Suppressor macrophage treated with lipopolysaccharide for 1 hour (primary cell): ENCODE data around the gene RYR3.
A peak's percentile ranks its signal among the peaks of the same experiment; 100 is the strongest.

Experiments
- DNase-seq, 3 donors: peaks; one replicate each; pipeline ENCODE4 v3.0.0-alpha.2; 2020 to 2022

Gene RYR3

GRCh38 chr15:33846862-33847261 is 536.1 kb downstream of the RYR3 start:
- no peak for DNase-seq

DNA sequence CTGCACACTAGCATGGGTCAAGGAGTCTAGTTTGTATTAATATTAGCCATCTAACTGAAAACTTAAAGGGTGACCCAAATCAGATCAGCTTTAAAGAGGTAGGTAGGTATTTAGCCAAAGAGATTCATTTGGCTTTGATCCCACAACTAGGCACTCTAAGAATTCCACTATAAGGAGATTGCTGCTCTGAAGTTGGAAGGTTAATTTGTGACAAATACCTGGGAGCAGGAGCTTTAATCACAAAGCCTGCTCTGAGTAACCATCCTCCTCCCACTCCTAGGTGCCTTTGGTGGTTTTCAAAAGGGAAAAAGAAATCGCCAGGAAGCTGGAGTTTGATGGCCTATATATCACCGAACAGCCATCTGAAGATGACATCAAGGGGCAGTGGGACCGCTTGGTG is 537.2 kb downstream of the RYR3 start:
- DNase-seq: no peak

DNA sequence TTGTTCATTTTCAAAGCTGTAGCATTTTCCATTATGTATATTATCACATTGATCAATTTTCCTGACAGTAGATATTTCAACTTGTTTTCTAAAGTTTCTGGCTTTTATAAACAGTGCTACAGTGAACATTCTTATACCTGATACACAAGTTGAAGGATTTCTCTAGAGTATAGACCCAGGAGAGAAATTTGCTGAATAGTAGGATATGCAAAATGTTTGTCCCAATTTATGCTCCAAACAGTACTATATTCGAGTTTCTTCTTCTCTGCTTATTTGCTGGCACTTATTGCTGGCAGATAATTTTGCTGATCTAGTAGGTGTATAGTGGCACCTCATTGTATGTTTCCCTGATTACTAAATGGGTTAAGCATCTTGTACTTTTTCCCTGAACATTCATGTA is 540.3 kb downstream of the RYR3 start:
- no peak for DNase-seq

DNA sequence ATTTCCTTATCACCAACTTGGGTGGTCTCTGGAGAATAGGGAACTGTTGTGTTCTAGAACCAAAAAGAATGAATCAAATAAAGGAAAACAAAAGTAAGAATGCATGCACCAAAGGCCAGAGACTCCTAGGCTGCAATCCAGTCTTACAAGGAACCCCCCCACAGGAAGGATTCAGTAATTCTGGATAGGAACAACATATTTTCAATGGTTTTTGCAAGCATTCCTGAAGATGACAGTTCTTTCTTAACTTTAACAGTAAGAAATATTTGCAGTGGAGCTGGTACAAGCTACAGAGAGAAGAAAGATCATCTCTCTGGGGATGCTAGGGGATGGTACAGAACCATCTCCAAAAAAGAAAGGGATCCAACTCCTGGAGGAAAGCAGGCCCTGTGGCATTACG is 541.3 kb downstream of the RYR3 start:
- DNase-seq: no peak

DNA sequence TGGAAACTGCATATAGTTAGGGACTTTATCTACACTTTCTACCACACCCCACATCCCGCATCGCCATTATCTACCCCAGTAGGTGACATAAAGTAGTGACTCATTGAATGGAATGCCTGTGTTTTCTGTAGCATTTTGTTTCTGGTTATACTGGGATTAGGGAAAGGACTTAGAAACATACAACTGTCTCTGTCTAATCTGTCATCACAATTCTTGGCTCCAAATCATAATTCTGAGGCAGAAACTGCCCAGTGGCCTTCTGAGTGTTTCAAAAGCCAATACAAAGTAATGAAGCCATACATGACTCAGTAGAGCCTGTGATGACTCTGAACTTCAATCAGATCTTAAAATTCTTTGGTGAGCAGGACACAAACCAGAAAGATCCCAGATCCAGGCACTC is 541.8 kb downstream of the RYR3 start:
- DNase-seq: no peak

DNA sequence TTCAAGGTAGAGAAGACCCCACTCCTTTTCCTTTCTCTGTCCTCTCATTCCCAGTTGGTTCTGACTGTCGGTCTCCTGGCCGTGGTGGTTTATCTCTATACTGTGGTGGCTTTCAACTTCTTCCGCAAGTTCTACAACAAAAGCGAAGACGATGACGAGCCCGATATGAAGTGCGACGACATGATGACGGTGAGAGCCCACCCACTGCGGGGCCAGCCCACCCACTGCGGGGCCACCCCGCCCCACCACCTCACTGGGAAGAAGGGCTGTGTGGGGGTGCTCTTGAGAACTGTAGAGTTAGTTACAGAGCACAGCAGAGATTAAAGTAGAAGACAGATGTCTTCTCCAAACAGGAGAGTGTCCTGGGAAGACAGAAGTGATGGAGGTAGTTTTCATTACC is 547.0 kb downstream of the RYR3 start:
- DNase-seq: no peak

- no peak for DNase-seq
Measured at GRCh38 chr15:33858836-33859235, 548.1 kb downstream of the RYR3 start.

DNA sequence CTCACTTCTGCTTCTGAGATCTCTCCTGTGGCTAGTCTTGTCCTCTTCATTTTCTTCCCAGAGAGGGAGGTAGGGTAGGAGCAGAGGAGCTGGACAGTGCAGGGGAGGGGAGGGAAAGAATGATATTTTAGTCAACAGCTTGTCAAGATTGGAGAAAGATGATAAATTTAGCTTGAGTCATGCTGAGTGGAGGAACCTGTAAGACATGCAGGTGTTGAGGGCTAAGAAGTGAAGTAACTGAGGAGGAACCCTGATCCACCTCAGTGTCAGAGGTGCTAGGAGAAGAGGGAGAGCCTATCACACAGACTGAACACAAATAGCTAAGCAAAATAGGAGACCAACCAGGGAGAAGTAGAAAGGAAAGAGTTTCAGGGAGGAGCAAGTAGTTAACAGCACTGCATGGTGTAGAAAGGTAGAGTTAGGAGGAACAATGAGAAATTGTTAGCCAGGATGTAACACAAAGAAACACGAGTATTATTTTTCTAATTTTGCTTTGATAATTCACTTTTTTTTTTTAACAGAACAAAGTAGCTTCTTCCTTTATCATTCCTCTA is 549.3 kb downstream of the RYR3 start:
- no peak for DNase-seq

GRCh38 chr15:33860754-33861153 is 550.0 kb downstream of the RYR3 start:
- no peak for DNase-seq

- DNase-seq: no peak
Measured at GRCh38 chr15:33864360-33865075, 553.8 kb downstream of the RYR3 start.

- DNase-seq: no peak
Measured at GRCh38 chr15:33865416-33865815, 554.6 kb downstream of the RYR3 start.

DNA sequence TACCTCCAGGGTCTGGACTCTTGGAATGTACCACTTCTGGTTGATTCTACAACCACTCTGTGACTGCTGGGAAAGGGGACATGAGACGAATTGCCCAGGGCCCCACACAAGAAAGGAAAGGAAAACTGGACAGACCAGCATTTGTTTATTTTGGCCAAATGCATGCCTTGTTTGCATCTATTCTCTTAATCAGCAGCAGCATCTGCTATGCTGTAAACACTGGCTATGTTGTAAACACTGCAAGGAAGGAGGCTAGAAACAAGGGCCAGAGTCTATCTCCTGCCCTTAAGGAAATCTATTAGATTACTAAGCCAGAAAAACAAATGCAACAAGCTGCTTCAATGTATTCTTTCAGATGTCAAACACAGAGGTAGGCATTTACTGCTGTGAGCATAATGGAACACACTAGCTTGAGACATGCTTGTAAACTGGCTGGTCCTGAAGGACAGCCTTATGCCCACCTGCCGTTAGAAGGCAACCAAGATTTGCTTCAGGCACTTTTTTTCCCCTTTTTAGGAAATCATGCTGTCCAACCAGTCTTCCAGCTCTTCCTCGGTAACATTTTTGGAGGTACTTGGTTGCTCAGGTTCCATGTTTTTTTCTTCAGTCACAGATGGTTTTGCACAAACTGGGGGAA is 555.5 kb downstream of the RYR3 start:
- DNase-seq: no peak

DNA sequence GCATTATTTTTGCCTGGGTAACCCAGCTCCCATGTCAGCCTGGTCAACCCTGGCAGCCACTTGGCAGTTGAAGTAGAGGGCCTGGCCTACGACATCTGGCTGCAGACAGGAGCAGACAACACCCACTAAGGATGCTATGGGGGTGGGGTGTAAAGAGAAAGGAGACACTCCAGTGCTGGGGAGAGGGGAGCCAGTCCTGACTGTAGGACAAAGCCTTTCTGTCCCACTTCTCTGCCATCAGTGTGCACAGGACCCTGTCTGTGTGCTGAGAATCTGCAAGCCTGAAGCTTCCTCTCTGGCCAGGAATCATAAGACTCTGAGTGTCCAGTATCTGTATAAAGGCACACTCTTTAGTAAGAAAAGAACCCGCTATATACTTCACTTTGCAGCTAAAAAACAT is 561.2 kb downstream of the RYR3 start:
- no peak for DNase-seq

- no peak for DNase-seq
Measured at GRCh38 chr15:33872416-33873106, 561.8 kb downstream of the RYR3 start.

DNA sequence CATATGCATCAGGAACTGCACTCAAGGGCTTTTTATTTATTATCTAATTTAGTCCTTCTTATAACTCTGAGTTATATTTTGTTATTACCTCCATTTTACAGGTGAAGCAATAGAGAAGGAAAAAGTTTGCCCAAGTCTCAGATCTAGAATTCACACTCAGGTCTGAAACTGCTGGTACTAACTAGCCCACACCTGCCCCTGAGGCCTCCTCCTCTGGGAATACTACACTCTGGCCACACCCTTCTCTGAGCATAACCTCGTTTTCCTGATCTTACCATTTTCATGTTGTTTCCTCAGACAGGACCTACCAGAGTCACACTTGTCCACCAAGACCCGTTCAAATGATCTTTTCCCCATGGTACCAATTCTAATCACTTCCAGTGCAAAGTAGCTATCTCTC is 563.4 kb downstream of the RYR3 start:
- DNase-seq: no peak

GRCh38 chr15:33882921-33883320 is 572.2 kb downstream of the RYR3 start:
- DNase-seq: no peak

DNA sequence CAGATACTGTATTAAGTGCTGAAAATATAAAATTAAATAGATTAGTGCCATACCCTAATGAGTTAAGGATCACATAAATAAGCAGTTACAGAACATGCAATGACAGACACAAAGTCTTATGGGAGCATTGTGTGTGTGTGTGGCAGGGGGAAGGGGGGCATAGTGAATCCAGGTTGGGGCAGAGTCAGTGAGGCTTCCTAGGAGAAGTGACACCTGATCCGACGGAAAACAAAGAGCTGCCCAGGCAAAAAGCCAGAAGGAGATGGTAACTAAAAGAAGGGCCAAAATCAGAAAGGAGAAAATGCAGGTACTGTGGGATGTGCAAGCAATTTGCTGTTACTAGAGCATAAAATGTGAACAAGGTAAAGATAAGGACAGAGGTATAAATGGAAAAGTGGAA is 577.4 kb downstream of the RYR3 start:
- DNase-seq: no peak

GRCh38 chr15:33894193-33894592 is 583.4 kb downstream of the RYR3 start:
- peak in 1 of 3 donors; percentile 28 for DNase-seq

GRCh38 chr15:33902043-33902442 is 591.3 kb downstream of the RYR3 start:
- no peak for DNase-seq

DNA sequence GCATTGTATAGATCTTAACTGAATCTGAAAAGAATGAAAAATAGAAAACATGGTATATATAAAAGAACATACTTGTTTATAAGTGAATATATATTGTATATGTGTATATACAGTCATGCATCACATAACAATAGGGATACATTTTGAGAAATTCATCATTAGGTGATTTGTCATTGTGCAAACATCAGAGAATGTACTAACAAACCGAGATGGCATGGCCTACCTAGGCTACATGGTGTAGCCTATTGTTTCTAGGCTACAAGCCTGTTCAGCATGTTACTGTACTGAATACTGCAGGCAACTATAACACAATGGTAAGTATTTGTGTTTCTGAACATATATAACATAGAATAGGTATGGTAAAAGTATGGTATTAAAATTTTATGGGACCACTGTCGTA is 592.9 kb downstream of the RYR3 start:
- DNase-seq: no peak

DNA sequence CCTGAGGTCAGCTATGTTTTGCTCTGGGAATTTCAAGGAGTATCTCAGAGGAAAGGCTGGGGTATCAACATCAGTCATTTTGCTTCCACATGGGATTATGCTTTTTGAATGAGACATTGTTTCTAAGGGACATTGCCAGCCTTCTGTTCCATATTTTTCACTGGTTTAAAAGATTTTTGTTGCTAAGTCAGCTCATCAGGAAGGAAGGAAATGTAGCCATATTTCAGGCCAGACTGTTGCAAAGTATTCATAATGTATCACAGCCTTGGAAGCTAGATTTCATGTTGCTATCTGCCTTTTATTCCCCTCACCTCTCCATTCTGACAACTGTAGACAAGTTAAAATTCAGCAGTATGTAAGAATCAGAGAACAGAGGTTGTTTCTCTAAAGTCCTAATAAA is 596.6 kb downstream of the RYR3 start:
- DNase-seq: no peak

DNA sequence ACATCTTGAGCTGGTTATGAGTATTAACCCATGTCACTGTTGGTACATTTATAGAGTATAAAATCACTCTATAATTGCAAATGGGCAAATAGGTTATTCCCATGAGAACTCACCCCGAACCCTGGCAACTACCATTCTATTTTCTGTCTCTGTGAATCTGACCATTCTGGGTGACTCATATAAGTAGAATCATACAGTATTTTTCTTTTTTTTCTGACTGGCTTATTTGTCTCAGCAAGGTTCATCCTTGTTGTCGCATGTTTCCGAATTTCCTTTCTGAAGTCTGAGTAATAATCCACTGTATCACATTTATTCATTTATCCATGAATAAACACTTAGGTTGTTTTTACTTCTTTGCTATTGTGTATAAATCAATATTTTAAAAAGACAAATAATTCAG is 597.6 kb downstream of the RYR3 start:
- no peak for DNase-seq

- DNase-seq: no peak
Measured at GRCh38 chr15:33910741-33911140, 600.0 kb downstream of the RYR3 start.

- no peak for DNase-seq
Measured at GRCh38 chr15:33912326-33912725, 601.6 kb downstream of the RYR3 start.
